Measurements from ENCODE around the gene MYMK.

The MYMK gene

DNA sequence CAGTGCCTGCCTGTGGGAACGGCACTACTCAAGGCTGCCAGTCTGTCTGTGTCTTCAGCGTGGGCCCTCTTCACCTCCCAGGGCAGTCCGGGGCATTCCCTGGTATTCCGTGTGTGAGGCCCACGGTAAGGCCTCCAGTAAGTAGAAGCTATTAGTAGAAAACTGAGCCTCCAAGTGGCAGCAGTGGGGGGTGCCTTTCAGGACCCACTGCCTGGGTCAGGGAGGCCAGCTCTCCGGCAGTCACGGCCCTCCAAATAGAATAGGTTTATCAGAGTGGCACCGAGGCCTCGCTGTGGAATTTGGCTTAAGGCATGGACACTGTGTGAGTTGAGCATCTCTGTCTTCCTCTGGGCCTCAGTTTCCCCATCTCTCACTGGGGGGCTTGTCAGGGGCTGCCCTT, 32.8 kb upstream of the MYMK start:
- DNase-seq = no peak

DNA sequence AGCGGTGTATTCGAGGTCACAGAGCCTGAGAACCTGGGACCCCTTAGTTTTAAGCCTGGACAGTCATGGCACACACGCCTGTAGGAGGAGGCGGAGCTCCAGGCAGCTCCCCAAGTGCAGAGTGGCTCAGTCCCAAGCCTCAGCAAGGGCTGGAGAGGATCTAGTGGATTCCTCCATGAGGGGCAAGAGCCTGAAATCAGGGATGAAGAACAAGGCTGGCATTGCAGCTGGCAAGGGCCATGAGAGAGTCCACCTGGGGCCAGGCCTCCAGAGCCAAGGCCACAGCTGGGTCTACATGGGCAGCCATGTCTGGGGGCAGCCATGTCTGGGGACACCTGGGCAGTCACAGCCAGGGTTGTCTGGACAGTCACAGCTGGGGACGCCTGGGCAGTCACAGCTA, 31.6 kb upstream of the MYMK start:
- DNase-seq = no peak

DNA sequence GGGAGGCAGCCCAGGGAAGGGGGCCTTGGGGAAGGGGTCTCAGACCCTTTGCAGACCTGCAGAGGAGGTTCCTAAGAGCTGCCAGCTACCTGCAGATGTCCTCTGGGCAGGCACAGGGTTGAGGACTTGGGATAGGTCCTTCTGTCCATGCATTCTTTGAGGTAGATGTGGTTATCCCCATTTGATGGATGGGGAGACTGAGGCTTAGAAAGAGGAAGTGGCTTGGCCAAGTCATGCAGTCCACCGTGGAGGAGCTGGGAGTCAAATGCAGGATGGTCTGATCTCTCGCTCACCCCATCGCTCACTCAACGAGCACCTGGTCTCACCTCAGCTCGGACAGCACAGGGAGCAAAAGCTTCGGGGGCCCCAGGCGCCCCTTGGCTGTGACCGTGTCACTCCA, 30.0 kb upstream of the MYMK start:
- no peak for DNase-seq

DNA sequence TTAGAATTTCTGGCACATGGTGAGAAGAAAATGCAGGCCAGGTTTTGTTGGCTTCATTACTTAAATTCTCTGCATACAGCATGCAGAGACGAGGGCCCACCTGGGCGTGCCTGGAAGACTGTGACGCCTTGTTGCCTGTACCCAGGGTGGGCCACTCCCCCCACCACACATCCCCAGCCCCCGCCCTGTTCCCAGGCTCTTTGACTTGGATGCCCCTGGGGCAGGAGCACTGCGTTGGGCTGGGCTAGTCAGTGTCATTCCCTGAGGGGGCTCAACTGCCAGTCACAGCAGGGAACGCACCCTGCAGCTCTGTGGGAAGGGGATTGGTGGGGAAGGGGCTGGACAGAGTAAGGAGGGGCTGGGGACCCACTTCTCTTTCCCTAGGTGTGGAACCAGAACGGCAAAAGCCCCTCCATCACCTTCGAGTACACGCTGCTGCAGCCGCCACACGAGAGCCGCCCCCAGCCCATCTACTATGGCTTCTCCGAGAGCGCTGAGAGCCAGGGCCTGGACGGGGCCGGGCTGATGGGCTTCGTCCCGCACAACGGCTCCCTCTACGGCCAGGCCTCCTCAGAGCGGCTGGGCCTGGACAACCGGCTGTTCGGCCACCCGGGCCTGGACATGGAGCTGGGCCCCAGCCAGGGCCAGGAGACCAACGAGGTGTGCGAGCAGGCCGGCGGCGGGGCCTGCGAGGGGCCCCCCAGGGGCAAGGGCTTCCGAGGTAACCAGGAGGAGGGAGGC, 29.4 kb upstream of the MYMK start:
- no peak for DNase-seq

DNA sequence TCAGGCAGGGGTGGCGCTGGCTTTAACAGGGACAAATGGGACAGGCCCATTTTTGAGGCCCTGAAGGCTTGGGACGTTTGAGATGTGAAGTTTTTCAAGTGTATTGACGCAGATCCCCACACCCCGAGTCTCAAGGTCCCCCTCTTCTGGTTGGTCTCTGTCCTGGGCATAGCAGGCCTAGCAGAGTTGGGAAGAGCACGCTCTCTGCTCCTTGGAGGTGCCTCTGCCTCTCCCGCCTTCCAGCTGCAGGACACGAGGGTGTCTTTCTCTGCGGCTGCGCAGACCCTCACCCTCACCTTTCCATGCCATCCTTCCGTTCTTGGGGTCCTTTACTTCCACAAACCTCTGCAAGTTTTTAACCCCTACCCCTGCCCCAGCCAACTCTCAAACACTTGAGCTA, 28.4 kb upstream of the MYMK start:
- DNase-seq = no peak

DNA sequence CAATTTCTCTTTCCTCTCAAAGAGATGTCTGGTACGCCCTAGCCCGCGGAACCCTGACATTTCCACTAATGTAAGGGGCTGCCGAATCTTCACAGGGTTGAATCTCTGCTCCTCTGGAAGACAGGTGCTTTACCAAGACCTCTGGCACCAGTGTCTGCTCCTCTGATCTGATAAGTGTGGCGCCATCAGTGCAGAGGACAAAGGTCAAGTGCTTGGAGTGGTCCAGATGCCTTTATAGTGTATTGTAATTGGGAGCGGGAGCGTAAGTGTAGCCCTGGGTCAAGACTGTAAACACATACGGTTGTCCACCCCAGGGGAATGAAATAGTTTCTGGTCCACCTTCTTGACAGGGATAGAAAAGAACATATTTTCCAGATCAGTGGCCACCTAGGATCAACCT, 27.5 kb upstream of the MYMK start:
- DNase-seq = no peak

DNA sequence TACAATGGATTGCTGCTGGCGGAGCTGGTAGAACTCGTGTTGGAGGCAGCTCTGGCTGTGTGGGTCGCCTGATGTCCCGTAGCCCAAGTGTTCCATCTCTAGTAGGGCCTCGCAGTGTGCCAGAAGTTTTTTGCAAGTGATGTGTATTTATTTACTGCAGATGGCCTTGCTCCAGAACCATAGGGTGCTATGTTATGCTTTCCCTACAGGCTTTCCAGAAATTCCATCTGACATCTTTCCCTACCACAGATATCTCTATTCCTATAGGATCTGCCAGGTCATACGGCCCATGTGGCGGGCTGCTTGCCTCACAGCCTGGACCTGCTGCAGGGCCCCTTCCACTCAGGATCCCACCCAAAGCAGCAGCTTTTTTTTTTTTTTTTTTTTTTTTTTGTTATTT, 26.7 kb upstream of the MYMK start:
- DNase-seq = no peak

DNA sequence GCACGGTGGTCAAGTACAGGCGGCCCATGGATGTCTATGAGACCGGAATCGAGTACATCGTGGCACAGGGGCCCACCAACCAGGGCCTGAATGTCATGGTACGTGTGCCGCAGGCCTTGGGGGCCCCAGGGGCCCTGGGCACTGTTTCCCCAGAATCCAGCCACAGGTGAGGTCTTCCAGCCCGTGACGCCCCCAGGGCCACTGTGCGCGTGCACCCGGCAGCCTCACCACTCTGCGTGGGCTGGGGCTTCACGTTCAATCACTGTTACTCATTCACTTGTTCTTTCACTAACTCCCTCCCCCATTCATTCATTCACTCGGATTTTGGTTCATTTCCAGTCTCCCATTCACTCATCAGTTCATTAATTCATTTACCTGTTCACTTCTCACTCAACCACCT, 22.4 kb upstream of the MYMK start:
- DNase-seq = no peak

DNA sequence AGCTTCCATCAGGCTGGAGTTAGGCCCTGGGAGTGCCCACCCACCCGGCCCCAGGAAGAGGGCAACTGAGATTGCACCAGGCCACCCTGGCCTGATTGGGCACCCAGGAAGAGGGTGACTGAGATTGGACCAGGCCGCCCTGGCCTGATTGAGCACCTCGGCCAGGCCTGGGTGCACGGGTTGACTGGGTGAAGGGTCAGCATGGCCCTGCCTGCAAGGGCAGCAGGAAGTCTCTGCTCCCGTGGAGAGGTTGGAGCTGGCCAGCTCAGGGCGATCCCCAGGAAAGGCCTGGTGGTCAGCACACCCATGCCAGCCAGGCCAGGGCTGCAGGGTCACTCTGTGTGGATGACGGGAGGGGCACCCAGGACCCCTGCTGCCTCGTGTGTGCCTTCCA, 21.5 kb upstream of the MYMK start:
- DNase-seq = no peak

DNA sequence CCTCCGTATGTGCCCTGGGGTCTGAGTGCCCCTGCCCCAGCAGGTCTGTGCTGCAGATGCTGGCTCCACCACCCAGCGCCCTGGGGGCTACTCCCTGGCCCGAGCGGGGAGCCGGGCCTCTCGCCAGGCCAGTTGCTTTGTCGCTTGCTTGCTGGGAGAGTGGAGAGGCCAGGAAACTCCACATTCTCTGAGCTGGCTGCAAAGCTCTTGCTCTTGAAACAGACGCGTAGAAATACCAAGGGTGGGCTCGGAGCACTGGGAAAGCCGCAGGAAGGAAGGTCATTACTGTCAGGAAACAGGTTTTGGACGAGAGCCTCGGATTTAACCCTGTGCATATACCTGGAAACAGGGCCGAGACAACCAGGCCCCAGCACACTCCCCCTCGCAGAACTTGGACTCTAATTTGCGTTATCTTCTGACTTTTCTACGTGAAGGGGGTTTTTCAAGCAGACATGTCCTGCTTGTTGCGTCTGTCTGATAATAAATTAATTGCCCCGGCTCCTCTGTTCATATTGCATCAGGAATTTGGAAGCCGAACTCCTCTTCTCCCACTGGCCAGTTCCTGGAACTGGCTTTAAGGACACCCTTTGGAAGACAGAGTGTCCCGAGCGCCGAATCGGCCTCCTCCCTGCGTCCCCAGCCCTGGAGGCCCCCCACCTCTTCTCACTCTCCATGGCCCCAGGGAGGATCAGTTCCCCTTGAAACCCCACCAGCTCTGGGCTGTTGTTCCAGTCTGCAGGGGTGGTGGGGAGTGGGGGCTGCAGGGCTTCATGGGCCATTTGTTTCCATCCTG, 20.9 kb upstream of the MYMK start:
- DNase-seq = no peak

DNA sequence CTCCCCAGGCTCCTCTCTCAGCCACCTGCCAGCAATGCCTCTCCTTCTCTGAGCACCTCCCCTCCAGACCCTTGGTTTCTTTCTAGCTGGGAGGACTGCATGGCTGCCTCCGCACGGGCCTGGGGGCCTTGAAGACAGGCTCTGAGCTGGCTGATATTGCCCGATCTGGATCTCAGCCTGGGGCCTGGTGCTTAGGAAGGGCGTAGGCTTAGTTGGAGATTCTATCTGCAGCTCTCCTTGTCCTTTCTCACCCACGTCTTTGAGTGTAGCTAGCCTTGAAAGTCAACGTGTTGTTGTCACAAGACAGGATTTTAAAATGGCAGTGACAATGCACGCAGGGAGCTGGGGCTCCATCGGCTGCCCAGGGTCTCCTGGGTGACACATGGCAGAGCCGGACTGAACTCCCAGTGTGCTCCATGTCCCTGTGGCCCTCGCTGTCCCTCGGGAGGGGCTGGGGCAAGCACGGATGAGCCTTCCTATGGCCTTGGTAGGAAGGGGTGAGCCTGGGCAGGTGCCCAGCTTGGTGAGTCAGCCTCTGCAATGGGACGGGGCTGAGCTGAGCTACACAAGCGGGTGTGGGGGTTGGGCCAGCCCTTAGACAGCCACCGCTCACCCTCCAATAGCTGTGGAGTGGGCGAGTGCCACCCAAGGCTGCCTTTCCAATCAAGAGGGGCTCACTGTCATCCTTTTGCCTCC, 19.2 kb upstream of the MYMK start:
- no peak for DNase-seq

DNA sequence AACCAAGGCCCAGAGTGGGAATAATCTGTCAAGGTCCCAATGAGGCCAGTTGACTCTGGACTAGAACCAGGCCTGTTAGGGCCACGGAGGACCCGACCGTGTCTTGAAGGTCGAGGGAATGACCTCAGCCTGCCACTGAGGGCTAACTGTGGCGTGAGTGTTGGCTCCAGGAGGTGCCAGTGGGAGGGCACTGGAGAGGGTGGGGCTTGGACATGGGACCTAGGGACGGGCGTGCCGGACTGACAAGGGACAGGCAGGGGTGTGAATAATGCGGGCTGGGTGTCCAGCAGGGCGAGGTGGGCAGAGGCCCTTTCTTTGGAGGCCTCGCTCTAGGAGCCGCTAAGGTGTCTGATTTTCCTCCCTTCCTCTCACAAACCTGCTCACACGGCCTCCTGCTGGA, 17.2 kb upstream of the MYMK start:
- DNase-seq = no peak

DNA sequence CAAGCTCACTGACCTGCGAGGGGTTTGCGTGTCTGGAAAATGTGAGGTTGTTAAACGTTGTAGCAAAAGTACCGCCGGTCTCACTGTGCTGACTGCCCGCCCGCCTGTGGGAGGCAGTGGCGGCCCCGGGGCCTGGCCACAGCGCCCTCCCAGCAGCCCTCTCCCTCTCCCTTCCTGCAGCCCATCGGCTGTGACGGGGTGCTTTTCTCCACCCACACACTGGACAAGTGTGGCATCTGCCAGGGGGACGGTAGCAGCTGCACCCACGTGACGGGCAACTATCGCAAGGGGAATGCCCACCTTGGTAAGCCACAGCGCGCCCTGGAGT, 15.9 kb upstream of the MYMK start:
- DNase-seq = no peak

DNA sequence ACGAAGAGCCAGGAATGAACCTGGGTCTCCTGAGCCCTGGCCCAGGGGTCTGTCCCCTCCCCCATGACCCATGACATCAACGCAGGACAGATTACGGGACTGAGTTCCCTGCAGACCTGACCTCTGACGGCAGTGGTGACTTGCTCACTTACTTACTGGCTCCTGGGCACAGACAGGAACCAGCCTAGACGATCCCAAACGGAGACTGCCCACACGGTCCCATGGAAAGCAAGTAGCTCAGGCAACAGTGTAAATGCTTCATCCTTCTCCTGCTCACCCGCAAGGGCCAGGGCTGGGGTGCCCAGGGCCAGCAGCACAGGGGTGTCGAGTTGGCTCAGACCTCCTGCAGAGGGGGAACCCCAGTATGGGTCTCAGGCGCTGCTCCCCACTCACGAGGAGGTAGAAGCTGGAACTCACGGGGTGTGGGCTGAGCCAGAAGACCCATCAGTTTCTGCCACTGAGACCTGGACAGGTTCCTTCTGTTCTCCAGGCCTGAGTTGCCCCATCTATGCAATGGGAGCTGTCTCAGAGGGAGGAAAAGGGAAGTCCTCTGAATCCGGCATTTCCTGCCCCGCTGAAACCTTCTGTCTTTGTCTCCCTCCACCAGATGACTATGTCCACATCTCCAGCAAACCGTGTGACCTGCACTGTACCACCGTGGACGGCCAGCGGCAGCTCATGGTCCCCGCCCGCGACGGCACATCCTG, 15.4 kb upstream of the MYMK start:
- DNase-seq = no peak

DNA sequence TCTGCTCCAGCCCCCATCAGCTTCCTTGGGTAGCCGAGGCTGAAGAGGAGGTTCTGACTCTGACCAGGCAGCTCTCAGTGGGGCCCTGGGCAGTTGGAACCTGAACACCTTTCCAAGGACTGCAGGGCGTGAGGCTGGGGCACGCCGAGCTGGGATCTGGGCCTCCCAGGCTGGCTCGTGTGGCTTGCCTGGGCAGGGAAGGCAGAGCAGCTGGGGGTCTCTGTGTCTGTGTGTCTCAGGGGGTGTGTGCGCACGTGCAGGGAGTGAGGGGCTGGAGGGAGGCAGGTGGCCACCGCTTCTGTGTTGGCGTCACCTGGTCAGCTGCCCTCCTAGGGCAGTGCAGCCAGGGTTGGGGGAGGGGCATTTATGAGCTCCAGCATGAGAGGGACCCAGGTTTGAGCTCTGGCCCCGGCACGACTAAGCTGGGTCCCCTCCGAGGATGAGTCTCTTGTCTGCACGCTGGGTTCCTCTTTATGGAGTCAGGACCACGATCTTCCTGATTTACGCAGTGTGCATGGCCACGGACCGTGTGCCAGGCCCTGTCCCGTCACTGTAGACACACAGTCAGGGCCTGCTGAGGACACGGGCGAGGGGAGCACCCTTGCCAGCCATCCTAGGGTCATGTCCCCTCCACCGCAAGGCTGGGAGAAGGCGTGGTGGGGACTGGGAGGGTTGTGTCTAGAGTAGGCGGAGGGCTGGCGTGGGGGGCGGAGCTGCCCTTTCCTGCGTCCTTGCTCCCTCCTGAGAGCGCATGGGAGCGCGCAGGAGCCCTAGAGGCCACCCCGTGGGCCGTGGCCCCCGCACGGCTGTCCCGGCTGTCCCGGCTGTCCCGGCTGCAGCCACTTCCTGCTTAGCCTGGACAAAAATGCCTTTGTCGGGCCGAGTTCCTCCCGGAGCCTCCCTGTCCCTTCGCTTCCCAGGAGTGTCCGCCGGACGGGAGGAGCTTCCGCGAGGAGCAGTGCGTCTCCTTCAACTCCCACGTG, 14.4 kb upstream of the MYMK start:
- DNase-seq = no peak

DNA sequence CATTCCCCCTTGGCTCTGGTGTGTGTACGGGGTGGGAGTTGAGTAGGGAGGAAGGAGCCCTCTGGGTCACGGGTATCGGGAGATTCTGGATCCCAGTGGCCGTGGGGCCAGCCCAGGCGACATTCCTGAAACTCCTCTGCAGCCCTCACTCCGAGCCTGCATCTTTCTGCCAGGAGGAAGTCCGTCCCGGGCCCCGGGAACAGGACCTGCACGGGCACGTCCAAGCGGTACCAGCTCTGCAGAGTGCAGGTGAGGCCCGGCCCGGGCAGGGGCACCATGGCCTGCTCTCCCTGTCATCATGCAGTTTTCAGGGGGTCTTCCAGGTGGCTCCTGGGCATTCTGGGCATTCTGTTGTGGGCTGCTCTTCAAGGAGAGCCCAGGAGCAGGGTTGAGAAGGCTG, 13.4 kb upstream of the MYMK start:
- no peak for DNase-seq

DNA sequence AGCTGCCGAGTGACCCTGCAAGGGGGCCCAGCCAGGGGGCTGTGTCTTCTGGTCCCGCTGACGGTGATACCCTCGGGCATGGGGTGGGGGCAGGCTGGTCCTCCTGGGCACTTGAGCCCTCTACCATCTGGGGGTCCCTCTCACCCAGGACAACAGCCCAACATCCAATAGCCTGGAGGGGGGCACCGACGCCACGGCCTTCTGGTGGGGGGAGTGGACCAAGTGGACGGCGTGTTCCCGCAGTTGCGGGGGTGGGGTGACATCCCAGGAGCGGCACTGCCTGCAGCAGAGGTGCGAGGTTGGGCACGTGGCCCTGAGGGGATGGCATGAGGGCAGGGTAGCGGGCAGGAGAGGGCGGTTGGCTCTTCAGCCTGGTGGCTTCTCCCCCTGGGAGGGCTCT, 12.5 kb upstream of the MYMK start:
- DNase-seq = no peak

DNA sequence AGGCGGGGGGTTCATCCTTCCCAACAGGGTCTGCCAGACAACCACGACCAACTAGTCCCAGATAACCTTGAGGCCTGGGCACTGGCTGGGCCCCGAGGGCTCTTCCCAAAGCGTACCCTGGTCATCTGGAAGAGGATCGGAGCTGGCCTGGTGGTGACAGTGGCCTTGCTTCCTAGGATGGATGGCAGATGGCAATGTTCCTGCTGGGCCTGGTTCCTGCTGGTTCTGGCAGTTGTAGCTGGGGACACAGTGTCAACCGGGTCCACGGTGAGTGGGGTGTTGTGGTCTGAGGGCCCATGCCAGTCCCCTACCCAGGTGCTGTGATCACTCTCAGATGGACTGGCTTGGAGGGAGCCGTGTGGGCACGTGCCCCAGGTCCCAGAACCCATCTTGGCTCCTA, 11.8 kb upstream of the MYMK start:
- DNase-seq = no peak

DNA sequence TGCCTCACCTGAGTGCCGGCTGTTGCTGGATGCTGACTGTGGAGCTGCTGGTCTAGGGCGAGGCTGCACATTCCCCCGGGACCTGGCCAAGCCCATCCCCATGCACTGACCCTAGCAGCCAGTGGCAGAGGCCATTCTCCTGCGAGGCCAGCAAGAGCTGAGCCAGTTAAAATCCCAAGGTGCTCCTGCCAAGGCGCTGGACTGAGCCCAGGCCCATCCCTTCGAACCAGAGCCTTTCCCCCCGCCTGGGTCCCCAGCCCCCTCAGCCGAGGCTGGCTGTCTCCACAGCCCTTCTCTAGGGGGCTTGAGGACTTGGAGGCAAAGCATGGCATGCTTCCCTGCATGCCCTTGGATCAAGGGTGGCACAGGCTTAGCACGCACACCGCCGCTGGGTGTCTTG, 11.3 kb upstream of the MYMK start:
- DNase-seq = no peak

DNA sequence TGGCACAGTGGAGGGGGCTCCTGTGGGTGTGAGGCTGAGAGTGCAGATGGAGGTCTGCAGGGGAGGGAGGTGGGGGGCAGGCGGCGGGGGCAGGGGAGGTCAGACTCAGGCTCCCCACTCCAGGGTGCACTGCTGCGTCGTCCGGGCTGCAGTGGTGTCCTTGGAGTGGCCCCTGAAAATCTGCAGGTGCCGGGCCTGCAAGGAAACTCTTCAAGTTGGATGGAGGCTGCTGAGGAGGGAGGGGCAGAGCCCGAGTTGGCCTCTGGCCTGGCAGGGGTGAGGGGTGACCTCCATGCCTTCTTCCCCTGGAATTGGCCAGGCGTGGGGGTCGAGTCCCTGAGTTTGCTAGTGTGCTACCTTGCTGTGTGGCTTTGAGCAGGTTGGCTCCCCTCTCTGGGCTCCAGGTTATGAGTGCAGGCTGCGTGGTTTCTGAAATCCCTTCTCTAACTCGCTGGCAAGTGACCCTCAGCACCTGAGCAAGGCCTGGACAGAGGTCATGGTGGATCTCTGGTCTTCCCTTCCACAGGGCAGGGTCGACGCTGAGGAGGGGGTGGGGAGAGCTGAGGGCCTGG, 10.6 kb upstream of the MYMK start:
- no peak for DNase-seq

DNA sequence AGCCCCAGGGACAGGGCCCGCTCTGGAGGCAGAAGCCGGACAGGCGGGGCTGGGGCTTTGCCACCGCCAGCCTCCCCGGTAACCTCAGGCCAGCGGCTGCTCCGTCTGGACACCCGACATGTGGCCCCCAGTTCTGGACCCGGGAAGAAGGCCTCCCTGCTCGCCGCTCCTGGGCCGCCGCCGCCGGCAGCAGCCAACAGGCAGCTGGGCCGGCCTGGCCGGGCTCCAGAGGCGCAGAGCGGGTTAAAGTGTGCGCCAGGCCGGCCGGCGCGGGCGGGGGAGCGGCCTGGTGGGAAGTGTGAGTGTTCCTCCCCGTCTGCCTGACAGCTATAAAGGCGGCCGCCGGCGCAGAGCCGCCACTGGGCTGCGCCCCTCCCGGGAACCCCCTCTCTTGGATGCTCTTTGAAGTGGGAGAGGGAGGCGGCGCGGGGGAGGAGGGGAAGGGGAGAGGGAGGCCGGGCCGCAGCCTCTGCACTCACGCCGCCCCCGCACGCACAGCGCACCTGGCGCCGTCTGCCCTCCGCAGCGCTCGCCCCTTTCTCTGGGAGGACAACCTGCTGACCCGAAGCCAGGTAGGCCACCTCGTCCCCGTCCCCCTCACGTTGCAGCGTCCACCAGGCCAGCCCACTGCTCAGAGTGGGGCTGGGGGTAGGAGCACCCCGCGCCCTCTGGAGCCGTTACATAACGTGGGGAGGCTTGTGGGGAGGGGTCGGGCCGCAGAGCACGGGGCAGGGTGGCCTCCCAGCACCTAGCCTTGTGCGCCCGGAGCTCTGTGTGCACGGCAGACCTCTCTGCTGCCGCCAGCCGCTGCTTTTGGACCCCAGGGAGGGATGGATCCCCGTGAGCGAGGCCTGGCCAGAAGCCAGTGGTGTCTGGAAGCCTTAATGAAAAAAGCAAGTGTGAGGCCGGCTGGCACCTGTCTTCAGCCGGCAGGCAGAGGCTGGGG, 9.9 kb upstream of the MYMK start, which contains the start of gene ADAMTSL2:
Gene ADAMTSL2, plus strand, starts transcription at position 359 of the 946 bp plus-strand sequence. CDS start 2,009 bp downstream, outside the sequence.
- no peak for DNase-seq

Measured in activated CD4-positive, alpha-beta T cell treated with anti-CD3 and anti-CD28 coated beads, Interleukin-2, Interleukin-6, amounts not matched to agents 100 ng/mL and 50 ng/mL, durations not matched to agents 16 hours and 8 hours (primary cell).